Islet precursor cell (in vitro differentiated cells): Measurements from ENCODE around the gene SKIDA1.

Experiments used
- DNase-seq: peaks from one replicate; pipeline ENCODE4 v3.0.0-alpha.2; 2018

SKIDA1 gene

DNA sequence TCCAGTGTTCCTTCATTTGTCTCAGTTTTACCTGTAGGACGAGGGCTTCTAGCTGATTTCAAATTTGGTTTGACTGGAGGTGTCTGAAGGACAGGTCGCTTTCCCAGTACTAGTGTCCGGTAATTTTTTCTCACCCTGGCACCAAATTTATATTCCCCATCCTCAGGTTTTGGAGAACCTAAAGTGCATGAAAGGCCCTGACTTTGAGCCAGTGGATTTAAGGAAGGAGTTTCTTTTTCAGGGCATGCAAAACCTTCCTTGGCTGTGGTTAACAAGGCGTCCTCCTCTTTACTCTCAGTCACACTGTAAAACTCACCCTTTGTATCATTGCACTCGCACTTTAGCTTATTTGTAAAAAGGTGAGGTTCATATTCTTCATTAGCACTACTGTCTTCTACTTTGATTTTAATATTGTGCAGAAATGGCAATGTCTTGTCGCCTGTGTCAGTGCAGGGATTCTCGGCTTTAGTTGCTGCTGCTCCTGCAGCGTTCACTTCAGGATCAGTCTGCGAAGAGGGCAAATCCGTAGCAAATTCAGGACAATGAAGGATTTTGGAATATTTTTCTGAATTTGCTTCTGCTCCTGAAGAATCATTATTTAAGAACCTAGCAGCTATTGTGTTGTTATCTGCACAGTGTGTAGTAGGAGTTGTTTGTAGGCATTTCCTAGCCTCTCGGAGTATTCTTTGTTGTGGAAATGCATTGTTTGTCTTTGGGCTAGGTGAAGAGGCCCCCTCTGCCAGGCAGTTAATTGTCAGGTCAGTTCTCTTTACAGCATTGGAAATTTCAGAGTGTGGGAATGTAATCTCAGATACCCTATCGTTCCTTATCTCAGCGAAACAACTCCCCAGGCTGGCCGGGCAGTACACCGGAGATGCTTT lies 9.9 kb downstream of the SKIDA1 start:
- peak; percentile 49 for DNase-seq

DNA sequence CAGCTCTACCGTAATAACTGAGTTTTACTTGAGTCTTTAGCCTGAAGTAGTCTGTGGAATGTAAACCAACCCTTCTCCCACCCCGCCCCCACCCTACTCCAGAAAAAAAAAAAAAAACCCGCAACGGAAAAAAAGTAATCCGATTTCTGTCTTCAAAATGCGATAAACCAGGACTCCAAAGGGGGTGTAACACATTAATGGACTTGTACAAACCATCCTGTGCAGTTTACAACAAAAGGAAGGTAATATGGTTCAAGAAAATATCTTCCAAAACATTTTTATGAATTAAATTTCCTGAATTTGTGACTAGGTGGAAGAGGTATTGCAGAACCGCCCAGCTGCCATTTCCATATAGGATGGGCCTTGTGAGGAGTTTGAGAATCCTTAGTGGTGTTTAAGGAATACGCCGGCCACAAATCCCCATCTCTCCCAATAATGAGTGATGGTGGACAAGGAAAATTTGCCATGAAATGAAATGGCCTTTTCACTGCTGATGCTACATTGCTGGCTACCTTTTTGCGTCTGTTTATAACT lies 10.6 kb downstream of the SKIDA1 start:
- DNase-seq, result peak; percentile 49

DNA sequence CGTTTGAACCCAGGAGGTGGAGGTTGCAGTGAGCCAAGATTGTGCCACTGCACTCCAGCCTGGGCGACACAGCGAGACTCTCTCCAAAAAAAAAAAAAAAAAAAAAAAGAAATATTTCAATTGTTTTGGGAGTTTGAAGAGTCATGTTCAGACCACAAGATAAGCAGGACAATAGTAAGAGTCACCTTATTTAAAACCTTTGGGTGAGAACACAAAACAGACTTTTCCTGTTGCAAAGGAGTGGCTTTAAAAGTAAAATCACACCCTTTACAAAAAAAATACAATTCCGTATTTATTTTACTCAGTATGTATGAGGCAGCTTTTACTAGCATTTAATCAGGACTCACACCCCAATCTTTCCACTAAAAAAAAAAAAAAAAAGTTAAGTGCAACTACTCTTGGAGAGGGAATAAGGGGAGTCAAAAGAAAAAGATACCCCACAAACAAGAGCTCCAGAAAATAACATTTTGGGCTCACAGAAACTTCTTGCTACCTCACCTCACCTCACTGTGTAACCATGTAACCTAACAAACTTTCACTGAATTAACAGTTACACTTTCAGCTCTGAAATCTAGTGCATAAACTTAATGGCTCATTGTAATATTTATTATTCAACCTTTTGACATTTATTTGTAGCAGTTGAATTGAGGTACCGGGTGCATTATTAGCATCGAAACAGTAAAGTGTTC lies 11.2 kb downstream of the SKIDA1 start:
- no peak for DNase-seq

DNA sequence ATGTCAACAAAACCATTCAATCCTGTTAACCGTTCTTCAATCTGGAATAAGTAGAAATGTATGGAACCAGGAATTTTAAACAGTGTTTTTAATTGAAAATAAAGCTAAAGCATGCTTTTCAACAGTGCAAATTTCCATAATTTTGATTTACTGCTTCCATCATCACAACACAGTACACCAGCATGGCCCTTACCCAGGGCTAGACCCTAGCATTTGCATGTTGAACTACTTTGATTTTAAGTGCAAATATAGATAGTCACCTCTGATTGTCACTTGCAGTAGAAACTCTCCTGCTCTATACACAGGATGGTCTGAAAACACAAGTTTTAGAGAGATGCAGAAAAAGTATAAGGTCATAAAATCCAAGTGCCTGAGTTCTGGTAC lies 12.1 kb downstream of the SKIDA1 start:
- DNase-seq, result no peak

DNA sequence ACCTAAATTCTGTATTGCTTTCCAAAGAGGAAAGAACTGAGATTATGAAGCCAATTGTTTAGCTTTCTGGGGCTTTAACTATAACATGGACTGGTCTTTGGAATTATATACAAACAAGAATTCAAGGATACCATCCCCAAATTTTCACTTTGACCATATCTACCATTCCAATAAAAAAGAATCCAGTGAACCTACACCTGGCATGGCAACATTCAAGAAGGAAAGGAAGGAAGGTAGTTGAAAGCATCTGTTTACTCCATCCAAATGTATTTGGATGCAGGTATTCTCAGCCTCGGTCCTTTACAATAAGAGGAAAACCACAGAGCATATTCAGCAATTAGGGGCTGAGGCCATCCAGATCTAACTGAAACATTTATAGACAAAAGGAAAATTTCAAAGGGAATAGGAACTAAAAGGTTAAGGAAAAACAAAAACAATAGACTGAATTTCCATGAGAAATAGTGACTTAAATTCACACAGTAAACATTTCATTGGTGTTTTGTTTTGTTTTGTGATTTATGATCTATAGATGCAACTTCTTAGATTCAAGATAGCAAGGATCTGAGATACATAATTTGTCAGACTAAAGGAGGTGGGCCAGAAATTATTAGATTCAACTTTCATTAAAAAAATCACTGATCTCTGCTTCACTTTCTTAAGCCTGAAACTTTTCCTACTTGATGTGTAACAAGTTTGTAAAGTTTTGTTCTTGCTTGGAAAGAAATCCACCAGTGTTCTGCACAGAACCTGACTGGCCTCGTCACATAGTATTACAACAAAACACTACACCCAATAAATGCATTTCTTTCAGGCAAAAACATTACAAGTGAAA lies 12.7 kb downstream of the SKIDA1 start:
- DNase-seq, result no peak

DNA sequence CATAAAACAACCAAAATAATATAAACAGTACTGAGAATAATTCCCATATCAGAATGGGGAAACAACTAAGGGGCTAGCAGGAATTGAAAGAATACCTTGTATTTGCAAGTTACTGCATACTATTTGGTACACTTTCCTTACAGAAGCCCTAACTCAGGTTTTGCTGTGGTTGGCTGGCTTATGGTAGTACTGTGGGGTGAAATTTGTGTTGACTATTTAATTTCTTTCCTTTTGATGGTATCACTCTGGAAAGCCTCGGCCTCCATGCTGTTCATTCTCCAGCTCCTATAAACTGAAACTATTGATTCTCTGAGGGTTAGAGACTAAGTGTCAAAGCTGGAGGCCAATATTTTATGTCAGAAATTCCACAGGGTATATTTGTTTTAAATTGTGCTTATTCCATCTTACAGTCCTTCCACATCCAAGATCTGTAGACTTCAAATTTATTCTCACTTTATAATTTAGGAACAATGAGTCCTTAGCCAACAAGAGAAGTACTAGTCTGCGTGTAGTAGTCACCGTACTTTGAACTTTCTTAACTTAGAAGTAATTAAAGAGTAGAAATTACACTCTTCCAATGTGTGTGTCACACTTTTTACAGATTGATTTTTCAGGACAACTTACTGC lies 13.4 kb downstream of the SKIDA1 start:
- DNase-seq, result no peak

DNA sequence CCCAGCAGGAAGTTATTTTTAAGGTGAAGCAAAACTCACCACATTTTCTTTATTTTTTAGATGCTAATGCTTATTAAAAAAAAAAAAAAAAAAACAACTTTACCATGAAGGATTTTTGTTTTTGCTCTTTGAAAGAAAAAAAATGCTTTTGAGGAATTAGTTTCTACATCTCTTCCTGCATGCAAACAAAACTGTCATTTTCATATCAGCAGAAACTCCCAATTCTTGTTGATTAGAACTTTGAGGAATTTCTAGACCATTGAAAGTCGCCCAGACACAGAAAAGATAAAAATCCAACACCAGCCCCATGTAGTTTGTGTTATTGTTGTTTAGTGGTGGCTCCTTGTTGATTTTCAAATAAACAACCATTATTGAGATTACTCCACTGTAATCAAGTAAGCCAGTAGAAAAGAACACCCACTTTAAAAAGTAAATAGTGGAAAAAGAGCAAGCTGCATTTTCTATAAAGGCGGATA lies 14.3 kb downstream of the SKIDA1 start:
- no peak for DNase-seq

DNA sequence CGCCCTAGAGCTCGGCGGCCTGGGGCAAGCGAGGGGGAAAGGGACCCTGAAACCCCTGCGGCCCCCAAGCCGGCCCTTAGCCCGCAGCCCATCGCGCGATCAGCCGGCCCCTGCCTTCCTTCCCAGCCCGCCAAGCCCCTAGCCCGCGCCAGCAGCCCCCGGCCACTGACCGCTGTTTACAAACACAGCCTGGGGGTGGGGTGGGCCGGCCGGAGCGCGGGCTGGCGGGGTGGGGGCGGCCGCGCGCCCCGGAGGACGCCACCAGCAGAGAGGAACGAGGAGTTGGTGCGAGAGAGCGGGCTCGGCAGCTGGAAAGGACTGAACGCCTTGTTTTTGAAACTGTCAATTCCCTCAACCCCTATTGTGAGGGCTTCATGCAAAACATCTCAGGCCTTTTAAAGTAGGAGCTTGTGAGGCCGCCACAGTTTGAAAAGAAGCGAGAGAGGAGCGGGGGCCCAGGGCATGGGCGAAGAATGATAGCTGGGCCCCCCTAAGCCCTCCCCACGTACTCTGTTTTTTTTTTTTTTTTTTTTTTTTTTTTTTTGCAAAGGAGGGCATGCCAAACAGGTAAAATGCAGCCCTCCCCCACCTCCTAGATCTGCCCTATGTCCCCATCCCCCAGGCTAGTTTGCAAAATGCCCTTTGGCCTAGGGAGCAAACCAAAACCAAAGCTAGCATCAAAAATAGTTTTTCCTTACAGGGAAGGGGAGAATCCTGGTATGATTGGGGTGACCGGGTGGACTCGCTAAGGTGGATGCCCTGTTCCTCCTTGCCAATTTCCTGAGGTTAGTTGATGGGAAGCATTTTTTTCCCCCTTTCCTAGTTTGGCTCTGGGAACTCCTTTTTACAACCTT lies 15.0 kb downstream of the SKIDA1 start:
- DNase-seq, result peak; percentile 78

DNA sequence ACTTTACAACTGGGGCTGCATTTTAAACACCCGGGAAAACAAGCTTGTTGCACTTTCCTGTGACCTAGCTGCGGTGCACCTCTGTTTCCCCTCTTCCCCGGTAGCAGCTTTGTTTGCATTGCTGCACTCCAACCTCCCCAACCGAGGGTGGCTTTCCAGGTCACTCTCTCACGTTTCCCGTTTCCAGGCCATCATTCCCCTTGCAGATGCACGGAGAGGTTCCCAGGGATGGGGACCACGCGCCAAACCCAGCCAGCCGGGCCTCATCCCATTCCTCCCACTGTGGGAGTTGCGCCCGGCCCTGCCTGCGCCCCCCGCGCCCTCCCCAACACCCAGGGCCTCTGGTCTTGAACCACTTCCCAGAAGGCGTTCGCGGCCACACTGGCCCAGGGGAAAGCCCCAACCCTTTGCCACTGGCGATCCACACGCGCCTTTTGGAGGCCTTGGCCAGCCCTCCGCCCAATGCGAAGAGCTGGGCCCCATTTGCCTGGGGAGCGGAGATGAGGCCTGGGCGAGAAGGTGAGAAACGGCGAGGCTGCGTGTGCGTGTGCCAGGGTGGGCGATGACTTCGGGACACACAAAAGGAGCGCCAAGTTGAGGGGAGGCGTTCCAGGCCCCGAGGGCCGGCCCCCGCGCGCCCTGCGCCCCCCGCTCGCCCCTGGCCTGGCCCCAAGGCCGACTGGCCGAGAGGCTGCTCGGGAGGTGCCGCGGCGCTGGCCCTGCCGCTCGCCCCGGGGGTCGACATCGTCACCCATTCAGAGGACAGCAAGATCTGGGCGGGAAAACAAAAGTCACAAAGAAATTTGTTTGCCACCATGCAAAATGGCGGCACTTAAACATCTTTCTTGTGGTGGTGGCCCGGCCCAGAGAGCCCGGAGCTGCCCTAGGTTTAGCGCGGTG lies 15.9 kb downstream of the SKIDA1 start:
- DNase-seq, result peak; percentile 54

DNA sequence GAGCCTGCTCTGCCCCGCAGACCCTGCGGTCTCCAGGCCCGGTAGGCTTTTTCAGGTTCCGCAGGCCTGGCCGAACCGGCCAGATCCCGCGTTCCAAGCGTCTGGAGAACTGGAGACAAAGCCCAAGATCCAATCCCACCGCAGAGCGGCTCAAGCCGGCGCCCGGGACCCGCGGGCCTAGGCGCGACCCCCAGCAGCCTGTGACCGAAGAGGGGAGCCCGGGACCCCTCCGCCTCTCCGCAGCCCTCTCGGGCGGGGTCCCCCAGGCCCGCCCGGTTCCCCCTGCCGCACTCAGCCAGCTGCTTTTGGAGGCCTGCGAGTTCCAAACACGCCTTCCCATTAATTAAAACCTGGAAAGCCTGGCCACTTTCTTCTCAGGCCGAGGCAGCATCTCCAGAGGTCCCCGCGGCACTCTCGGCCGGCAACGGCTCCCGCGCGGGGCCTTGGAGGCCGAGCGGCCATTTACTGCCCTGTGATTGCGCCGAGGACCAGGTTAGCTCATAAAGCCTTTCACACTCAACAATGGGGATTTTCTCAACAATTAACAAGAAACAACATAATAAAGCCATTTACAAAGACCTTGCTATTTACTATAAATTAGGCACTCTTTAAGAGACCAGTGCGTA lies 16.7 kb downstream of the SKIDA1 start:
- DNase-seq, result peak; percentile 68

DNA sequence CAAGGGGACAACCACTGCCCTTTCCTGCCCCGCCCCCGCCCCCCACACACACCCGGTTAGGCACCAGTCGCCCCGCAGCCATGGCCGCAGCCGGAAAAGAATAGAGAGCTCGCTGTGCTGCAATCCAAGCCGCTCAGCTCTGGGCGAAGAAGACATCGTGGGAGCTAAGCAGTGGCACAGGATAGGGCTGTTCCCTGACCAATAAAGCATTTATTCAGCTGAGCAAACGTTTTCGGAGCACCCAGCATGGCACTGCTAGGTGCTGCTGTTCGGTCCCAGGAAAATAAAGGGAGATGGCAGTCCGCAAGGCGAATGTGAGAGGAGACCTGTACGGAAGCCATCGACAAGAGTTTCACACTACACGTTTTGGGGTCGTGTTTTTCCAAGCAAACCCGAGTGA lies 18.3 kb downstream of the SKIDA1 start:
- peak; percentile 69 for DNase-seq

DNA sequence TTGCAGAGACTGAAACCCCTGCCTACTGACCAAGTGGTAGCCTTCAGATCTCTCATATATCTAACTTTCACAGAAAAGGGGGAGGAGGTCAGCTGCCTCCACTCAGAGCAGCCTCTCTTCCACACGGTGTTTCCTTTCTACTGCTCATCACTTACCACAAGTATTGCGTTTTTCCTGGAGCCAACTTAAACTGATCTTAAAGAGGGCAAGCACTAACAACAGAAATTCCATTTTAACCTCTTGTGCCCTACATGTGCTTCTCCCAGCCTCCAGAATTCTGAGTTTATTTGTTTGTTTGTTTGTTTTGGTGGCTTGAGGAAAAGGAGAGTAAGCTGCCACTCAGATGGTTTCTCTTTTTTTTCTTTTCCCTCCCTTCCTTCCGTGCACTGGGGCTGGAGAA lies 19.1 kb downstream of the SKIDA1 start:
- DNase-seq, result no peak

DNA sequence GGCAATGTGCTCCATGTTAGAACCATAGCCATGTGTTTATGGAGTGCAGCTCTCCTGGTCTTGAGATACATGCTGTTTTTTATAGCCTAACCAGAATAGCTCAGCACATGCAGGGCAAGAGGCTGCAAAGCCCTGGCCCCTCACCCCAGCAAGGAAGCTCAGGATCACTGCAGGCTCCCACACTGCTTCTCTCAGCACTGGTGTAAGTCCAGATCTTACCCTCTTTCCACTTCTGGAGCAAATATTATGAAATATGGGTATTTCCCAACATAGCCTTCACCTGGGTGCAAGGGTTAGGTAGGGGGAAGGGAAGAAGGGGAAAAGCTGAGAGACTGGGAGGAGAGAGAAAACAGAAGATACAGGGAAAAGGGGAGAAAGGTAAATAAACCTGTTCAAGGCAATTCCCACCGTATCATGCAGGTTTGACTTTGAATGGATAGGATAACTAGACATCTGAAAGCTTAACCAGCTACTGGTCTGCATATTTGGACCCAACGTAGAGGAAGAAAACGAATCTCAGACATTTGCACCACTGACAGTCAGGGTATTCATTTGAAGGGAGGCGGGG lies 19.7 kb downstream of the SKIDA1 start:
- DNase-seq, result no peak

DNA sequence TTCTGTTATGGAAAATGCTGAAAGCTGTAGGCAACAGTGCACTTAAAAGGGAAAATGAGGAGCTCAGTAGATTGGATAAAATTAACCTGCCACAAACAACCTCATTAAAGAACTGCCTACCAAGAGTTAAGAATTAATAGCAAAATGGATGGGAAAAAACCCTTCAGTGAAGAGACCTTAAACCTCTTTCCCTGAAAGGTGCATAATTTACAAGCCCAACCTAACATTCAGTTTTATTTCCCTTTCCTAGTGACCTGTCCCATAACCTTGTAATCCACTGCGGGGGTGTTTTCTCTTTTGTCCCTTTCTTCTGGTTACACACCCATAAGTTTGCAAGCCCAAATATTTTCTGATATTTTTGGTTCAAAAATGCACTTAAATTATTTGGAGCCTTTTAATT lies 21.9 kb downstream of the SKIDA1 start:
- DNase-seq, result no peak

DNA sequence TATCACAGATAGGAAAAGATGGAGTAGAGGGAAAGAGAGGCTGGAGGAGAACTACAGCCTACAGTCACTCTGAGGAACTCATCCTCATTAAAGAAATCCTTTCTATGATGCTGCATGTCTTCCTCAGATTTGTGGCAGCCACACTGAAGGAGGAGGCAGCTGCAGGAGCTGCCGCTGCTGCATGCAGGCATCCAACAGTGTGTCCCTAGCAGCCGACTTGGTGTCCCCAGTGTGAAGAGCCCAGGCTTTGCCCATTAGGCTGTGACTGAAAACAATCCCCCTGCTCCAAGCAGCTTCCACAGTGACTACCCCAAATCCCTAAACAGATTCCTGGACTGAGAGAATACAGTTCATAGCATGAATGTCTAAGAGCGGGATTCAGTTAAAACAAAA lies 23.1 kb downstream of the SKIDA1 start:
- DNase-seq, result no peak

DNA sequence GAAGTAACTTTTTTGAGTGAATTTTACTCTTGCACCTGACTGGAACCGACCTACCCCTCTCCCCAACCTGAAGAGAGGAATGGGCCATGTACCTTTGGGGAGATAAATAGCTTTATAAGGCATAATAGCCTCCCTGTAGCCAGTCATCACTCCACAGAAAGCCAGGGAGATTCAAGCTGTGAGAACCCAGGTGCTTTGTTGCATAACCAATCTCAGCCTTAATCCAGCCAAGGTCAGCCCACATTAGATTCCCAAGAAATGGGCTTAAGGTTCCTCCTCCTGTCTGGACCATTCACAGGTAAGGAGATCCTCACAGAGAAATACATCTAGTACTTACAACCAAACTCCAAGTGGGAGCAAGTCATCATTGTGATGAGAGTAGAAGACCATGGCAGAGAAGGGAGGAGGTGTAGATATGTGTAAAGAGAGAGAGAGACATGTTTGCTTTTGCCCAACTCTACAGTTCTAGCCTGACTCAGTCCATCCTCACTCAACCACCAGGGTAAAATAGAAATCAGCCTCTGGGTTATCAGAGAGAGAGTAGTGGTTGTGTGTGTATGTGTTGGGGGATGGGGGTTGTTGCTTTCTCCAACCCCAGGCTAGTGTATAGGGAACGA lies 23.6 kb downstream of the SKIDA1 start:
- no peak for DNase-seq

DNA sequence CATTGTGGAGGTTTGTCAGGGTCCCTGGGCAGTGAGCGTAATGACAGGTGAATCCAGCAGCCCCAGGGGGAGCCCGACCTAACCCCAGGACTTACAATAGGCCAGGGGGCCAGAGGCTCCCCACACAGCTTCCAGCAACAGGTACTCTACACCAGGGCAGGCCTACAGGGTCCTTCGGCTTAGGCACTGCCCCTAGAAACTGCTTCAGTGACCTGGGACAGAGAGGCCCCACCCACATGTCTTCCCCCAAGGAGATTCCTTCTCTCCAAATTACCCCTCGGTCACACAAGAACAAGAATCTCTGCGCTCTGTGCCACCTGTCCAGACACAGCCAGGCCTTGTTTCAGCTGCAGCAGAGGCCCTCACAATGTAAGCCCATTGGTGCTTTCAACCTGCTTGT lies 24.4 kb downstream of the SKIDA1 start:
- no peak for DNase-seq

DNA sequence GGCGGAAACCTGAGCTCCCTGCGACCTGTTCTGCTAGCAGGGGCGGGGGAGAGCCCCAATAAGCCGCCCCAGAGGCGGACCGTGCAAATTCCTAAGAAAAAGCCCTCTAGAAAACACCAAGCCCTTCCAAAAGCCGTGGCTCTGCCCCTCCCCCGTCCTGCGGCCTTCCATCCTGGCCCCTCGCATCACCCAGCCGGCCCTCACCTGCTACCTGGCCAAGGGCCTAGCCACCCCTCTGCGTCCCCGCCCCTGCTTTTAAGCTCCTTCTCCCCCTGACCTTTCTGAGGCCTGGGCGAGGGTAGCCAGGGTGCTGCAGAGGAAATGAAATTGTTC lies 24.9 kb downstream of the SKIDA1 start:
- DNase-seq, result no peak
